GM21381 (cell line): ENCODE results near the gene TNFAIP1.

Experiments used
- ATAC-seq: cut with Tn5 transposase; IDR thresholded peaks from one replicate; pipeline ENCODE4 v1.9.1; 2021; ENCODE audit warnings: mild to moderate bottlenecking, moderate library complexity; ENCODE audit not compliant: unreplicated experiment

The TNFAIP1 gene

GRCh38 chr17:28344011-28344410 lies 8.4 kb downstream of the TNFAIP1 start:
- no peak for ATAC-seq

- ATAC-seq: no peak
Observed at GRCh38 chr17:28344435-28344901, 8.9 kb downstream of the TNFAIP1 start.

- ATAC-seq: no peak
Observed at GRCh38 chr17:28345419-28346198, 10.0 kb downstream of the TNFAIP1 start.

GRCh38 chr17:28346199-28346580 lies 10.6 kb downstream of the TNFAIP1 start:
- ATAC-seq: no peak

GRCh38 chr17:28346746-28347246 lies 11.2 kb downstream of the TNFAIP1 start:
- no peak for ATAC-seq

- ATAC-seq: no peak
Observed at GRCh38 chr17:28347261-28347891, 11.8 kb downstream of the TNFAIP1 start.

GRCh38 chr17:28348979-28349378 lies 13.4 kb downstream of the TNFAIP1 start:
- no peak for ATAC-seq

- ATAC-seq: no peak
Observed at GRCh38 chr17:28350271-28350670, 14.7 kb downstream of the TNFAIP1 start.

GRCh38 chr17:28357061-28357900 lies 21.7 kb downstream of the TNFAIP1 start, which contains the start of gene POLDIP2:
Gene POLDIP2 (minus strand): TSS chr17:28357527. CDS start chr17:28357448, 79 bp downstream.
- ATAC-seq: peak; percentile 97

- no peak for ATAC-seq
Observed at GRCh38 chr17:28357901-28358197, 22.3 kb downstream of the TNFAIP1 start.

GRCh38 chr17:28363186-28363585 lies 27.6 kb downstream of the TNFAIP1 start:
- ATAC-seq: no peak

GRCh38 chr17:28363776-28364650 lies 28.5 kb downstream of the TNFAIP1 start:
- ATAC-seq: no peak

- no peak for ATAC-seq
Observed at GRCh38 chr17:28364665-28365363, 29.3 kb downstream of the TNFAIP1 start, which contains the start of gene SEBOX. Gene SEBOX (minus strand): TSS chr17:28365199. CDS start chr17:28365151, 48 bp downstream.

- no peak for ATAC-seq
Observed at GRCh38 chr17:28365487-28365886, 29.9 kb downstream of the TNFAIP1 start.

GRCh38 chr17:28366605-28367004 lies 31.0 kb downstream of the TNFAIP1 start:
- no peak for ATAC-seq

- ATAC-seq: no peak
Observed at GRCh38 chr17:28367641-28368305, 32.2 kb downstream of the TNFAIP1 start.

GRCh38 chr17:28368306-28368831 lies 32.8 kb downstream of the TNFAIP1 start:
- no peak for ATAC-seq

GRCh38 chr17:28368915-28369683 lies 33.5 kb downstream of the TNFAIP1 start:
- no peak for ATAC-seq
